Sigmoid colon (tissue), 7 donors: ENCODE data around the gene MVB12A. TPM values are rescaled to one million over a fixed set of nuclear protein-coding genes. Genes with fewer than 3 reads are reported as not detected.

Experiments used
- DNase-seq: peaks from one replicate; pipeline ENCODE4 v3.0.0-alpha.2; 2019
- H3K27ac ChIP-seq, 4 donors: fragments of 200-600 bp; sonication (generic); one replicate each; pipeline ENCODE4 v1.5.1; 2016 to 2019; ENCODE audit warnings: mild to moderate bottlenecking in 1 of 4
- H3K27me3 ChIP-seq, 3 donors: fragments of 200-600 bp; sonication (generic); one replicate each; pipeline ENCODE4 v1.5.1; 2019; ENCODE audit warnings: mild to moderate bottlenecking in 1 of 3
- H3K36me3 ChIP-seq, 4 donors: fragments of 200-600 bp; sonication (generic); one replicate each; pipeline ENCODE4 v1.5.1; 2016 to 2019
- H3K4me1 ChIP-seq, 4 donors: fragments of 200-600 bp; sonication (generic); one replicate each; pipeline ENCODE4 v1.5.1; 2017 to 2019
- H3K4me3 ChIP-seq, 4 donors: fragments of 200-600 bp; sonication (generic); one replicate each; pipeline ENCODE4 v1.5.1; 2017 to 2019; ENCODE audit warnings: mild to moderate bottlenecking in 2 of 4, moderate library complexity in 1 of 4
- H3K9me3 ChIP-seq, 4 donors: fragments of 200-600 bp in 3 of 4; sonication (generic) in 3 of 4; one replicate each; pipeline versions ENCODE4 v1.5.1 to v1.6.1; 2013 to 2019
- CTCF ChIP-seq, 4 experiments: fragments of 450-650 bp in 3 of 4; fragments of 200-600 bp in 1 of 4; IDR thresholded peaks; one replicate each; pipeline ENCODE4 v1.5.1; 2016 to 2019; ENCODE audit warnings: antibody characterized with exemption in 4 of 4, mild to moderate bottlenecking in 3 of 4, moderate library complexity in 2 of 4
- EP300 ChIP-seq, 4 donors: sonication (generic); formaldehyde crosslinking; IDR thresholded peaks; one replicate each; pipeline ENCODE4 v1.6.1; 2017; ENCODE audit warnings: antibody characterized with exemption in 4 of 4
- POLR2A ChIP-seq, 2 donors: fragments of 450-650 bp; IDR thresholded peaks; one replicate each; pipeline ENCODE4 v1.6.1; 2016; ENCODE audit warnings: antibody characterized with exemption in 2 of 2, mild to moderate bottlenecking in 2 of 2, moderate library complexity in 2 of 2
- POLR2AphosphoS5 ChIP-seq, 4 donors: sonication (generic); formaldehyde crosslinking; IDR thresholded peaks; one replicate each; pipeline ENCODE4 v1.6.1; 2017; ENCODE audit warnings: antibody characterized with exemption in 4 of 4
- WGBS, 2 donors: extraction: QIAGEN DNeasy Blood & Tissue Kit; methylation state at CpG; one replicate each; pipeline ENCODE4 v1.1.7; 2013; 5-methylcytosine and 5-hydroxymethylcytosine counted together
- intact Hi-C: fragments of 100-400 bp; cut with DNase I; formaldehyde crosslinking; loops from one replicate; pipeline ENCODE4 v1.15.1; 2023
- polyA plus RNA-seq, 3 donors: library from polyadenylated mRNA; stranded (reverse); fragments of 200-250 nt; gene quantifications; one replicate each; pipeline ENCODE4 v1.2.3, GENCODE V29; 2013
- total RNA-seq, 4 donors: library from RNA; depleted of rRNA; stranded (reverse); fragments of >200 nt; gene quantifications; one replicate each; pipeline ENCODE4 v1.1.0, GENCODE V29; 2016
- donor health status: healthy with polysubstance abuse.
- donor health status: Bipolar disorder and iron deficiency.
- donor health status: healthy.

MVB12A gene
- total and polyA plus RNA-seq, 7 donors, result 40.4 to 102 (median 55.8) TPM

- H3K36me3 ChIP-seq, result no peaks in the 10 kb centered on the region
- TF ChIP-seq POLR2AphosphoS5 (IDR thresholded peaks at IDR 0.05) (no peak), POLR2A (IDR thresholded peaks at IDR 0.05) (no peak), CTCF (IDR thresholded peaks at IDR 0.05) (no peak), EP300 (IDR thresholded peaks at IDR 0.05) (no peak)
- H3K27ac ChIP-seq, result no peak overlapping the region
- H3K9me3 ChIP-seq, result no peaks in the 10 kb centered on the region
- intact Hi-C loops, result no loop called here
- H3K4me3 ChIP-seq, result no peak overlapping the region
- peaks cover 25 to 77% (median 65%) of the 10 kb centered on the region in 3 donors for H3K27me3 ChIP-seq
- DNase-seq, result no peak
- WGBS, 2 donors, result 51 to 61% methylated on average over 6 of the region's 6 CpGs
- H3K4me1 ChIP-seq, result peaks cover 0 to 14% (median 9%) of the 10 kb centered on the region in 4 donors
These were observed 37.8 kb downstream of the MVB12A start for GRCh38 chr19:17457616-17458015.

GRCh38 chr19:17458970-17459369 lies 39.1 kb downstream of the MVB12A start:
- Histone ChIP-seq H3K36me3 (no peaks in the 10 kb centered on the region), H3K4me3 (no peak overlapping the region), H3K27me3 (peaks cover 23 to 72% (median 63%) of the 10 kb centered on the region in 3 donors), H3K27ac (no peak overlapping the region), H3K4me1 (peaks cover 0 to 14% (median 9%) of the 10 kb centered on the region in 4 donors), H3K9me3 (no peaks in the 10 kb centered on the region)
- WGBS, 2 donors, result 52 to 78% methylated on average over 3 of the region's 3 CpGs
- no peak for DNase-seq
- TF ChIP-seq POLR2AphosphoS5 (IDR thresholded peaks at IDR 0.05) (no peak), CTCF (IDR thresholded peaks at IDR 0.05) (no peak), EP300 (IDR thresholded peaks at IDR 0.05) (no peak), POLR2A (IDR thresholded peaks at IDR 0.05) (no peak)
- intact Hi-C loops, result no loop called here

- peaks cover 8 to 56% (median 46%) of the 10 kb centered on the region in 3 donors for H3K27me3 ChIP-seq
- no peaks in the 10 kb centered on the region for H3K9me3 ChIP-seq
- H3K4me3 ChIP-seq, result no peak within 1 kb of the TSS
- no peak within 1 kb of the TSS for H3K27ac ChIP-seq
- no peaks in the 10 kb centered on the region for H3K36me3 ChIP-seq
- 83 to 88% methylated on average over 26 of the region's 26 CpGs for WGBS, 2 donors
- DNase-seq, result no peak
- intact Hi-C loops, result loop anchor here (10.0 kb wide), 1 partner anchor 236 kb away; the partner anchor contains the start of gene OCEL1
- TF ChIP-seq POLR2AphosphoS5 (IDR thresholded peaks at IDR 0.05), result no peak
- TF ChIP-seq CTCF (IDR thresholded peaks at IDR 0.05), result no peak
- TF ChIP-seq EP300 (IDR thresholded peaks at IDR 0.05), result no peak
- no peak for TF ChIP-seq POLR2A (IDR thresholded peaks at IDR 0.05)
- H3K4me1 ChIP-seq, result peaks cover 0 to 6% (median 3%) of the 10 kb centered on the region in 4 donors
These were observed 40.8 kb downstream of the MVB12A start, which contains the start of gene NXNL1 for GRCh38 chr19:17460372-17461230. Gene NXNL1, minus strand, starts transcription at chr19:17460926. Its CDS starts 57 bp downstream, at chr19:17460869.

- 44 to 52% methylated on average over 6 of the region's 6 CpGs for WGBS, 2 donors
- H3K9me3 ChIP-seq, result no peaks in the 10 kb centered on the region
- peaks cover 0 to 32% (median 25%) of the 10 kb centered on the region in 4 donors for H3K4me1 ChIP-seq
- peak overlapping the region in 1 of 4 donors; percentile 49 for H3K27ac ChIP-seq
- H3K36me3 ChIP-seq, result no peaks in the 10 kb centered on the region
- H3K4me3 ChIP-seq, result no peak overlapping the region
- peaks cover 0 to 2% (median 0%) of the 10 kb centered on the region in 3 donors for H3K27me3 ChIP-seq
- TF ChIP-seq CTCF (IDR thresholded peaks at IDR 0.05), result peak in 1 of 4 experiments; percentile 13
- TF ChIP-seq POLR2A (IDR thresholded peaks at IDR 0.05), result no peak
- no peak for DNase-seq
- intact Hi-C loops, result loop anchor here (2.0 to 10.0 kb wide), 5 partner anchors 14 to 242 kb away; partner anchors contain the start of genes CCDC194, OCEL1 and PGLS
These were observed 46.6 kb downstream of the MVB12A start for GRCh38 chr19:17466487-17466850.
